CD4-positive, alpha-beta T cell treated with Interleukin-2 at 100 ng/mL for 4 hours (primary cell): ENCODE data around the gene TAF11L6.
"Not testable (repeated sequence)": the region's sequence is repeated elsewhere in the genome, so short reads cannot be mapped to it uniquely, and the experiment has no call there.

Experiments
- DNase-seq: peaks from one replicate; pipeline ENCODE4 v3.0.0-alpha.2; 2020; ENCODE audit warnings: low spot score

TAF11L6 gene

GRCh38 chr5:17528369-17528768 lies at the start of gene TAF11L6:
Gene TAF11L6, plus strand, starts transcription at chr5:17528669.
- DNase-seq: not testable (repeated sequence)

- DNase-seq: no peak
Measured at GRCh38 chr5:17481378-17481777, 47.1 kb upstream of the TAF11L6 start.

GRCh38 chr5:17482790-17483189 lies 45.7 kb upstream of the TAF11L6 start:
- no peak for DNase-seq

GRCh38 chr5:17486464-17487173 lies 41.9 kb upstream of the TAF11L6 start:
- not testable (repeated sequence) for DNase-seq

GRCh38 chr5:17487174-17487512 lies 41.3 kb upstream of the TAF11L6 start:
- no peak for DNase-seq

GRCh38 chr5:17491257-17491656 lies 37.2 kb upstream of the TAF11L6 start:
- not testable (repeated sequence) for DNase-seq

- DNase-seq: no peak
Measured at GRCh38 chr5:17492770-17493169, 35.7 kb upstream of the TAF11L6 start.

- no peak for DNase-seq
Measured at GRCh38 chr5:17497446-17497845, 31.0 kb upstream of the TAF11L6 start.

- not testable (repeated sequence) for DNase-seq
Measured at GRCh38 chr5:17497931-17498330, 30.5 kb upstream of the TAF11L6 start, which contains the start of gene TAF11L2. Gene TAF11L2, plus strand, starts transcription at chr5:17498231.

- no peak for DNase-seq
Measured at GRCh38 chr5:17511775-17512325, 16.6 kb upstream of the TAF11L6 start.

- DNase-seq: not testable (repeated sequence)
Measured at GRCh38 chr5:17517526-17517925, 10.9 kb upstream of the TAF11L6 start.

GRCh38 chr5:17518067-17518466 lies 10.4 kb upstream of the TAF11L6 start, which contains the start of gene TAF11L3:
Gene TAF11L3, plus strand, starts transcription at chr5:17518367.
- not testable (repeated sequence) for DNase-seq

- DNase-seq: not testable (repeated sequence)
Measured at GRCh38 chr5:17519508-17519907, 9.0 kb upstream of the TAF11L6 start.

- DNase-seq: not testable (repeated sequence)
Measured at GRCh38 chr5:17521501-17521900, 7.0 kb upstream of the TAF11L6 start, which contains the start of gene TAF11L4. Gene TAF11L4, plus strand, starts transcription at chr5:17521801.

GRCh38 chr5:17524935-17525334 lies 3.5 kb upstream of the TAF11L6 start, which contains the start of gene TAF11L5:
Gene TAF11L5, plus strand, starts transcription at chr5:17525235.
- DNase-seq: not testable (repeated sequence)

GRCh38 chr5:17526504-17526903 lies 2.0 kb upstream of the TAF11L6 start:
- peak; percentile 30 for DNase-seq
